Sigmoid colon (tissue), 4 donors: ENCODE data around the gene UNC5A.

ENCODE experiments used
- POLR2A ChIP-seq, 2 donors: fragments of 450-650 bp; IDR thresholded peaks; one replicate each; pipeline ENCODE4 v1.6.1; 2016; ENCODE audit warnings: antibody characterized with exemption in 2 of 2, mild to moderate bottlenecking in 2 of 2, moderate library complexity in 2 of 2
- POLR2AphosphoS5 ChIP-seq, 4 donors: sonication (generic); formaldehyde crosslinking; IDR thresholded peaks; one replicate each; pipeline ENCODE4 v1.6.1; 2017; ENCODE audit warnings: antibody characterized with exemption in 4 of 4
- TF ChIP-seq, protein P1 (sequence below), 4 experiments: fragments of 450-650 bp in 3 of 4; fragments of 200-600 bp in 1 of 4; IDR thresholded peaks; one replicate each; pipeline ENCODE4 v1.5.1; 2016 to 2019; ENCODE audit warnings: antibody characterized with exemption in 4 of 4, mild to moderate bottlenecking in 3 of 4, moderate library complexity in 2 of 4

DNA sequence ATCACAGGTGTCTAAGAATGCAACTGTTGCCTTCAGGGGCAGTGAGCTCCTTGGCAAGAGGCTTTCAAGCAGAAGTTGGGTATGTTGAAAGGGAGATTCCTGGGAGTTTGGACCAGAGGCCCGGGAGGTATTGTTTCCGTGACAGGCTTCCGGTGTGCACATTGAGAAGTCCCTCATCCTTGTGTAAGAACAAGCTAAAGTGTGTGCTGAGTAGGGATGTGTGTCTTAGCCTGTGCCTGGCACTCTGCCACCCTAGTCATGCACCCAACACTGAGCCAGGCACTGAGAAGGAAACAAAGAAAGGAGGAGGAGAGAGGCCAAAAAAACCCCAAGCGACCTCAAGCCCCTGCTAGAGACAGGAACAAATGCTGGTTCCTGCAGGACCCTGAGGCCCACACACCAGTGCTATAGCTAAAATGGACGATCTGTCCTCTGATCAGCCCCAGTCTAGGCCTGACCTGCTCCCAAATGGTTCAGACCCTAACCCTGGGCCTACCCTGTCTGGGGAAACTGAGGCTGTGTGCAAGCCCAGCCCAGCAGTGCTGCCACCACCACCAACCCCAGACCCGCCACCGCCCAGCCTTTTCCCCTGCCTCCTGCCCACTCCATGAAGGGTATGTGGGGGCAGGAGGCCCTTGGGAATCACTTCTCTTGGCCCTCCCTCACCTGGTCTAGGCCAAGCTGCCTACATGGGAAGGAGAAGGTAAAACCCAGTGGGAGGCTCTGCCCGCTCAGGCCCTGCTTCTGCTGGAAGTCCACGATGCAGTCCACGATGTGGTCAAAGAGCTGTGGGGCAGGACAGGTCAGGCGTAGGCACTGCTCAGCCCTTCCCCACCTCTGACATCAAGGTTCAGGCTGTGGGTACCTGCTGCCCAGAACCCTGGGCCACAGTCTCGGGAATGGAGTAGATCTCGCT lies 76.2 kb downstream of the UNC5A start:
- TF ChIP-seq, protein P1, sequence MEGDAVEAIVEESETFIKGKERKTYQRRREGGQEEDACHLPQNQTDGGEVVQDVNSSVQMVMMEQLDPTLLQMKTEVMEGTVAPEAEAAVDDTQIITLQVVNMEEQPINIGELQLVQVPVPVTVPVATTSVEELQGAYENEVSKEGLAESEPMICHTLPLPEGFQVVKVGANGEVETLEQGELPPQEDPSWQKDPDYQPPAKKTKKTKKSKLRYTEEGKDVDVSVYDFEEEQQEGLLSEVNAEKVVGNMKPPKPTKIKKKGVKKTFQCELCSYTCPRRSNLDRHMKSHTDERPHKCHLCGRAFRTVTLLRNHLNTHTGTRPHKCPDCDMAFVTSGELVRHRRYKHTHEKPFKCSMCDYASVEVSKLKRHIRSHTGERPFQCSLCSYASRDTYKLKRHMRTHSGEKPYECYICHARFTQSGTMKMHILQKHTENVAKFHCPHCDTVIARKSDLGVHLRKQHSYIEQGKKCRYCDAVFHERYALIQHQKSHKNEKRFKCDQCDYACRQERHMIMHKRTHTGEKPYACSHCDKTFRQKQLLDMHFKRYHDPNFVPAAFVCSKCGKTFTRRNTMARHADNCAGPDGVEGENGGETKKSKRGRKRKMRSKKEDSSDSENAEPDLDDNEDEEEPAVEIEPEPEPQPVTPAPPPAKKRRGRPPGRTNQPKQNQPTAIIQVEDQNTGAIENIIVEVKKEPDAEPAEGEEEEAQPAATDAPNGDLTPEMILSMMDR (IDR thresholded peaks at IDR 0.05), result no peak
- no peak for TF ChIP-seq POLR2AphosphoS5 (IDR thresholded peaks at IDR 0.05)
- no peak for TF ChIP-seq POLR2A (IDR thresholded peaks at IDR 0.05)
